Islet precursor cell (in vitro differentiated cells): Measurements from ENCODE around the gene SEMA6A.

ENCODE experiments used
- DNase-seq: peaks from one replicate; pipeline ENCODE4 v3.0.0-alpha.2; 2018

The SEMA6A gene

DNA sequence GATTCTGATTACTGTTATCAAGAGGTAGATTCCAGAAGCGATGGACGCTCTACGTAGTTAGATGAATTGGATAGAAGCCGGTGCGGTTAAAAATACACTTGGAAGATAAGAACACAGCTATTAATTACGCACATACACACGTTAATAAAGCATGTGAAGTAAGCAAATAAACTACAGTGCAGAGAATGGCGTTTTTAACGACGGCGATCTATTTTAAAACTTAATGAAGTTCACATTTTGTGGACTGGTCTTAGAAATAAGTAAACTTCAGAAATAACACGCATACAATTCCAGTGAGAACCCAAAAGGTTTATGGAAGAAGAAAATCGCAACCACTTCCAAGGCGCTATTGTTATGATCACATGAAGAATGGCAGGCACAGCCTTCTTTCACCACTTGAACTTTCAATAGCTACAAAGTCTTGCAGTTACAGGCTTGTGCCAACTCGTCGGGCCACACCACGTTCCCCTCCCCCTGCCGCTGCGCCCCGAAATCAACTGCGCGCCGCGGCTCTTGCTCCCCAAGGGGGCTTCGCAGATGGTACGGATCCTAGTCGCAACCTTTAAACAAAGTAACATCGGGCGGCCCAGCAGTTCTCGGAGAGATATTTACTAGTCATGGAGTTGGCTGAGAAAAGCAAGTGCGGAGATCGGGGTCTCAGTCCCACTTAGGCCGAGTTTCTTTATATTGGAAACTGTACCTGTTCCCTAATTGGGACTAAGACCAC lies 866 bp upstream of the SEMA6A start:
- DNase-seq, result peak; percentile 70

DNA sequence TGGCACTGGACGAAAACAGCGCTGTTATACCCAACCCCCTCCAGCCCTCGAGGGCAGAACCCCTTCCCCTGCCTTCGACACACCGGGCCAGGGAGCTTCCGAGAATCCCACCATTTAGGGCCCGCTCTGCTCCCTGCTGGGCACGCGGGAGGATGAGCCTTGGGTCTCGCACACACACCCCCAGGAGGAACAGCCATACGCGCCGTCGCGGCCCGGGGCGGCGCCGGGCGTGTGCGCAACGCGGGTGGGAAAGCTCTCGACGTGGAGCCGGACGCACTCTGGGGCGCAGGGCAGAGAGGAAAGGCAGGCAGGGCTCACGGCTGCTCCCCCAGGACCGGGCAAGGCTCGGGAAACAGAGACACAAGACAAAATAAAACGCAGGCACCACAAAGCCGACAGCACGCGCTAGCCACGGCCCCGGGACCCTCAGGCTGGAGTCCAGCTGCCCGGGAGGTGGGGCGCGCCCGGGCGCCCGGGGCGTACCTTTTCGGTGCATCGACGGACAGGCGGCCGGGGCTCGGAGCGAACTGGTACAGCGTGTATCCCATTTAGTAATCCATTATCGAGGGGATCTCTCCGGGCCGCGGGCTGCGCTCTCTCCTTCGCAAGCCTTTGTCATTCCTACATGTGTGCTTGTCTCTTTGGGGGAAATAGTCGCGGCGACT lies 789 bp downstream of the SEMA6A start:
- no peak for DNase-seq

GRCh38 chr5:116573279-116573701 lies 1.3 kb downstream of the SEMA6A start:
- peak; percentile 57 for DNase-seq

GRCh38 chr5:116572350-116573278 lies 2.0 kb downstream of the SEMA6A start:
- peak; percentile 74 for DNase-seq

DNA sequence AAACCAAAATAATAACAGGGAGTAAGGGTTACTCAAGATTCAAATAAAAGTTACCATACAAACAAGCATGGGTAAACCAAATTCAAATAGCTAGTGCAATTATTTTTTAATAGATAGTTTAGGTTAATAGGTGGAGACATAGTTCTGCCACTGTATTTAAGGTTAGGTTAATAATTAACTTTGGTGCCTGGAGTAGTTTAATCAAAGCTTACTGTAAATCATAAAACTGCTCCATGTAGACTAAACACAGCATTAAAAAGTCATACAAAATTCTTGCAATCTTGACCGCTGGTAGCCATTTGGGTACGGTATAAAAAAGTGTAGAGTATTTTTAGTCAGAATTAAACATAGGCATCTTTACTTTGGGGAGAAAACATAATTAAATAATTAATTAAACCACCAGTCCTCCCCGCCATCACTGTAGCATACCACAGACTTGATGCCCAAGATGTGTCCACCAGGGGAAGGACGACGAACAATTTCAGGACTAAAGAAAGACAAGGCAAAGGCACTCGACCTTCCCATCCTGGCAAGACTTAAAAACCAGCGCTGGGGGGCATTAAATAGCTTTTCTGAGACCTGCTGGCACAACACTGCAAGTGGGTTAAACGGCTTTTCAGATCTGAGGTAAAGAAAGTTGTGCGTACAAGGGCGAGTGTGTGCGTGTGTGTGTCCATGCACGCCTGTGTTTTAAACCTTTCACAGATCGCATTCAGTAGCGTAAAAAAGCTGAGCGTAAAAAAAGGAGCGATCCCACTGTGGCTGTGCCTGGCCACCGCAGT lies 2.9 kb downstream of the SEMA6A start:
- DNase-seq, result peak; percentile 71

DNA sequence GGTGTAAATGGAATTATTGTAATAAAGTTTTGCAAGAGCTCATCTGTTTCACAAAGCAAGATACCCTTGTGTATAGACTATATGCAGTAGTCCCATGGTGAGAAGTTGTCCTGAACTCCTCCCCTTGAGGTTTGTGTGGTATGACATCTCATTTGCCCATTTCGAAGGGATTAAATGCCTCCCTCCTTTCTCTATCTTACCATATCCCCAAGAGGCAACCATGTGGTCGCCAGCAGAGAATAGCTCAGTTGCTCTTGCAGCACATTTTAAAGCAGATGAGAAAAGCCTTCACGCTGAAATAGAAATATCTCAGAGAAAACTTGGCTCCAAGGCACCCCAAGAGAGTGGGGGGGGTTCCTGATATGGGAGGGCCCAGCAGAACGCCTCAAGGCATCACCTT lies 4.6 kb downstream of the SEMA6A start:
- DNase-seq, result no peak

GRCh38 chr5:116567106-116567505 lies 7.5 kb downstream of the SEMA6A start:
- DNase-seq, result no peak

DNA sequence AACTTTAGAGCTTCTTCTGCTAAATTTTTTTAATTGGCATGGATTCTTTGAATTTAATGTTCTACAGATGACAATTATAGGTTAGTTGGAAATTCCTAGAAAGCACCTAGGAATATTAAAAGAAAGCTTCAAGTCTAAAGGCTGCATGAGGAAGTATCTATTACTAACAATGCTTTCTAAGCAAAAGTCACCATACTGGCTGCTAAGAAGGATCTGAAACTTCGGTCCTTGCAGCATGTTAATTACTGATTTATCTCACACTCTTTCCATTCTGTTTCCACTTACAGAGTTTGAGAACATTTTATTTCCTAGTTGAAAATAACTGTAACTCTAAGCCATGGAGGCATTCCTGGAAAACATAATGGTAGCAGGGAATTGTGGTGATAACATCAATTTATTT lies 8.4 kb downstream of the SEMA6A start:
- DNase-seq, result no peak

DNA sequence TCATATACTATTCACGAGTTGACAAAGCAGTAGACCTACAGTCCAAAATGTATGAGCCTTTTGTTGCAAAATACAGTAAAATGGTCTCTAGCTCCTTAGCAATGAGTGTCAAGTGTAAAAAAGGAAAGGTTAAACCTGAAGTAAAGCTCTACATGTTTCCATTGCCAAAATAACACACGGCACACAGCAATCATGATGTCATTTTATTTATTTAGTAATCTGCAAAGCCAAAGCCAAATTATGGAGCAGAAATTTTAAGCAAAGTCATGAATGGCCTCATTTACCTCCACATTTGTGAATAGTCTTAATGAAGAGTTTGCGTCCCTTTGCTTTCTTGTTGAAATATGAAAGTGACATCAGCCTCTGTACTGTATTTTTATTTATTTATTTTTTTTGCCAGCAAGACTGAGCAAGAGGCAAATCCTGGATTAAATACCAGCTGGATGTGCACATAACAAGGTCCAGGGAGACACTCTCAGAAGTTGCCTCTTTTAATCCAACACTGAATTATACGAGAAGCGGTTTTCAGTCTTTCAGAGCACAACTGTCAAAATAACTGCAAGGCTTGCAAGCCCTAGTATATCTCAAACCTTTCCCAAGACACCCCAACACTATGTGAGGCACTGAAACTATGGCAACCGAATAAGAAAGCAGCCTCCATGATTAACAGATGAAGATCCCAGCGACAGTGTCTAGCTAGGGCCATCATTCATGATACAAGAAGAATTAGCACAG lies 9.7 kb downstream of the SEMA6A start:
- DNase-seq, result no peak

GRCh38 chr5:116564312-116564711 lies 10.3 kb downstream of the SEMA6A start:
- no peak for DNase-seq

DNA sequence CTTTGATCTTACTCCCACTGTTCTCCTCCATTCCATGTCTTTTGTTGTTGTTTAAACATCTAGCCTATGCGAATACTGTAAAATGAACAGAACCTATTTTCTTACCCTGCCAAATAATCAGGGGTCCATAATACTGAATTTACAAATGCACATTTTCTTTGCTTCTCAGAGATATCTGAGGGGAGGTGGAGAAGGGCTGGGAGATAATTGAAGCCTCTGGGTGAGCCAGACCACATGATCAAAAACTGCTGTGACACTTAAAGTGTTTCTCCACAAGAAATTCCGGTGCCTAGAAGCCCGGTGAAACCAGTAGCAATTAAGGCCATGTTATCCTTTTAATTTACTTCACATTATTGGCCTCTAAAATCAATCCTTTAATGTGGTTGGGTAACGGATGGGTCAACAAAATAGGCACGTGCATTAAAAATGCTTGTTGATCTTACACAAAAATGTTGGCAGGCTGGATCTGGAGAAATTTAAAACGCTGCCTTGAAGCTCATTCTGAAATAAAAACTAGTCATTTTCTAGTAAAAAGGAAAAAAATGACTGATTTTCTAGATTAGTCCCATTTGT lies 10.8 kb downstream of the SEMA6A start:
- no peak for DNase-seq

DNA sequence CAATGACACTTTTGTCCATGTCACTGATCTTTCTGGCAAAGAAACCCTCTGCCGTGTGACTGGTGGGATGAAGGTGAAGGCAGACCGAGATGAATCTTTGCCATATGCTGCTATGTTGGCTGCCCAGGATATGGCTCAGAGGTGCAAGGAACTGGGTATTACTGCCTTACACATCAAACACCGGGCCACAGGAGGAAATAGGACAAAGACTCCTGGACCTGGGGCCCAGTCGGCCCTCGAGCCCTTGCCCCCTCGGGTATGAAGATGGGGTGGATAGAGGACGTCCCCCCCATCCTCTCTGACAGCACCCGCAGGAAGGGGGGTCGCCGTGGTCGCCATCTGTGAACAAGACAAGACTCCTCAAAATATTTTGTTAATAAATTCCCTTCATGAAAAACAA lies 12.0 kb downstream of the SEMA6A start:
- no peak for DNase-seq

GRCh38 chr5:116561658-116562057 lies 13.0 kb downstream of the SEMA6A start:
- no peak for DNase-seq

GRCh38 chr5:116559673-116560164 lies 14.9 kb downstream of the SEMA6A start:
- DNase-seq, result peak; percentile 69

GRCh38 chr5:116559239-116559638 lies 15.4 kb downstream of the SEMA6A start:
- DNase-seq, result peak; percentile 79

GRCh38 chr5:116557669-116558271 lies 16.9 kb downstream of the SEMA6A start:
- peak; percentile 47 for DNase-seq

GRCh38 chr5:116554764-116555163 lies 19.9 kb downstream of the SEMA6A start:
- peak; percentile 47 for DNase-seq

DNA sequence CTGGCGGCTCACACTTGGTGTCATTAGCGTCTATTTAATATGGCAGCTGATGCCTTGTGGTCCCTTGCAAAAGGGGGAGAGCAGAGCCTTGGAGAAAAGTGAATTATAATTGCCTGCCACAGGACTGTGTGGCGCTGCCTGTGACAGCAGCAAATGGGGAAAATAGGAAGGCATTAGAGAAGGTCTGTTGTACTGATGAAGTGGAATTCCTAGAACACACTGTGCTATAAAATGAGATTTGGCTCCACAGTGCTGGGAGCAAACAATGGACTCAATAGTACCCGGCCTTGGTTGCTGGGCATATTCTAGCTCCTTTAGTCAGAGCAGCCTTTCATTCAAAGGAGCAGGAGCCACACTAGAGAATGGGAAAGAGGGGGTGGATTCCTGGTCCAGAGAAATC lies 21.3 kb downstream of the SEMA6A start:
- peak; percentile 50 for DNase-seq

- no peak for DNase-seq
Observed at GRCh38 chr5:116550082-116550481, 24.5 kb downstream of the SEMA6A start.

GRCh38 chr5:116546743-116547124 lies 27.9 kb downstream of the SEMA6A start:
- no peak for DNase-seq
